GM06990 (cell line): ENCODE data around the gene TMEM255B.

Experiments
- DNase-seq: peaks from one replicate; pipeline ENCODE4 v3.0.0-alpha.2; 2011; ENCODE audit not compliant: insufficient read length; ENCODE audit errors: extremely low read depth
- H3K27me3 ChIP-seq: replicated peaks from 2 replicates; pipeline ENCODE4 v1.6.0; 2011; ENCODE audit warnings: low read length; ENCODE audit not compliant: control insufficient read depth, insufficient read depth
- H3K36me3 ChIP-seq: 2 replicates; pipeline ENCODE4 v1.5.1; 2011; ENCODE audit warnings: low read length; ENCODE audit not compliant: control insufficient read depth, insufficient read depth
- H3K4me3 ChIP-seq: replicated peaks from 2 replicates; pipeline ENCODE4 v1.5.1; 2011; ENCODE audit warnings: low read depth, mild to moderate bottlenecking, control low read depth, low read length
- CTCF ChIP-seq: IDR thresholded peaks from 2 replicates; pipeline ENCODE4 v1.5.1; 2011; ENCODE audit warnings: low read length, control low read depth, mild to moderate bottlenecking, inconsistent platforms; ENCODE audit not compliant: insufficient read depth, poor library complexity, severe bottlenecking

TMEM255B gene

GRCh38 chr13:113731192-113732175 is 27.5 kb upstream of the TMEM255B start:
- TF ChIP-seq CTCF: no peak
- Histone ChIP-seq H3K36me3 (no peaks in the 10 kb centered on the region), H3K27me3 (no peaks in the 10 kb centered on the region; the same call in 1 of the 2 replicates), H3K4me3 (no peak overlapping the region)
- no peak for DNase-seq

GRCh38 chr13:113732176-113732960 is 26.7 kb upstream of the TMEM255B start:
- no peak for TF ChIP-seq CTCF
- DNase-seq: no peak
- Histone ChIP-seq H3K27me3 (no peaks in the 10 kb centered on the region; the same call in 1 of the 2 replicates), H3K4me3 (no peak overlapping the region), H3K36me3 (no peaks in the 10 kb centered on the region)

GRCh38 chr13:113732961-113733950 is 25.8 kb upstream of the TMEM255B start:
- no peaks in the 10 kb centered on the region; the same call in 1 of the 2 replicates for H3K27me3 ChIP-seq
- H3K36me3 ChIP-seq: no peaks in the 10 kb centered on the region
- no peak for DNase-seq
- no peak overlapping the region for H3K4me3 ChIP-seq
- no peak for TF ChIP-seq CTCF

GRCh38 chr13:113734099-113734825 is 24.8 kb upstream of the TMEM255B start:
- DNase-seq: no peak
- Histone ChIP-seq H3K4me3 (no peak overlapping the region), H3K36me3 (no peaks in the 10 kb centered on the region), H3K27me3 (no peaks in the 10 kb centered on the region; the same call in 1 of the 2 replicates)
- TF ChIP-seq CTCF: no peak

- no peak for TF ChIP-seq CTCF
- no peak overlapping the region for H3K4me3 ChIP-seq
- H3K27me3 ChIP-seq: no peaks in the 10 kb centered on the region; the same call in 1 of the 2 replicates
- no peaks in the 10 kb centered on the region for H3K36me3 ChIP-seq
- no peak for DNase-seq
Observed at GRCh38 chr13:113734826-113735125, 24.2 kb upstream of the TMEM255B start.
